Breast epithelium (tissue), 3 donors: ENCODE data around the gene FSD1.

Experiments
- CTCF ChIP-seq, 3 donors: fragments of 450-650 bp; IDR thresholded peaks; one replicate each; pipeline ENCODE4 v1.5.1; 2016 to 2017; ENCODE audit warnings: antibody characterized with exemption in 3 of 3, mild to moderate bottlenecking in 3 of 3, moderate library complexity in 3 of 3
- POLR2A ChIP-seq: fragments of 450-650 bp; IDR thresholded peaks from one replicate; pipeline ENCODE4 v1.6.1; 2016; ENCODE audit warnings: antibody characterized with exemption, mild to moderate bottlenecking, moderate library complexity
- POLR2AphosphoS5 ChIP-seq, 3 donors: sonication (generic); formaldehyde crosslinking; IDR thresholded peaks; one replicate each; pipeline ENCODE4 v1.6.1; 2017; ENCODE audit warnings: antibody characterized with exemption in 3 of 3

GRCh38 chr19:4361152-4362046 is 57.0 kb downstream of the FSD1 start:
- TF ChIP-seq POLR2A (no peak), CTCF (IDR thresholded peaks at IDR 0.05) (no peak), POLR2AphosphoS5 (IDR thresholded peaks at IDR 0.05) (no peak)
